C4-2B (cell line): ENCODE data around the gene RPL28.

ENCODE experiments used
- H3K27ac ChIP-seq: fragments of 450-650 bp; 2 replicates; pipeline ENCODE4 v1.5.1; 2017
- CTCF ChIP-seq: fragments of 450-650 bp; conservative IDR thresholded peaks from 2 replicates; pipeline ENCODE4 v1.5.1; 2017; ENCODE audit warnings: mild to moderate bottlenecking
- ZFX ChIP-seq: fragments of 450-650 bp; IDR thresholded peaks from 2 replicates; pipeline ENCODE4 v1.6.1; 2017

RPL28 gene

GRCh38 chr19:55385724-55386492 is at the start of gene RPL28:
RPL28 (plus strand) TSS chr19:55385932; CDS start chr19:55386358, 426 bp downstream.
- TF ChIP-seq CTCF = no peak
- no peak for TF ChIP-seq ZFX
- peak within 1 kb of the TSS; percentile 91 for H3K27ac ChIP-seq

- no peak for TF ChIP-seq ZFX
- TF ChIP-seq CTCF = no peak
- H3K27ac ChIP-seq = no peak overlapping the region
These were observed 49.6 kb upstream of the RPL28 start for GRCh38 chr19:55336101-55336500.

- TF ChIP-seq ZFX (no peak), CTCF (no peak)
- H3K27ac ChIP-seq = peak within 1 kb of the TSS; percentile 88
These were observed 46.4 kb upstream of the RPL28 start, which contains the start of gene KMT5C for GRCh38 chr19:55339105-55339888. KMT5C (plus strand) TSS chr19:55339876; CDS start chr19:55341937, 2,061 bp downstream.

GRCh38 chr19:55339889-55340783 is 45.6 kb upstream of the RPL28 start:
- TF ChIP-seq CTCF (no peak), ZFX (no peak; the same call in 1 of the 2 replicates)
- H3K27ac ChIP-seq = peak overlapping the region; percentile 88

- peak overlapping the region; percentile 88 for H3K27ac ChIP-seq
- no peak for TF ChIP-seq ZFX
These were observed 45.0 kb upstream of the RPL28 start for GRCh38 chr19:55340784-55341147.

- TF ChIP-seq ZFX (no peak), CTCF (no peak)
These were observed 44.6 kb upstream of the RPL28 start for GRCh38 chr19:55341171-55341588.

More at GRCh38 chr19:55341171-55341588, 44.6 kb upstream of the RPL28 start:
- H3K27ac ChIP-seq = peak overlapping the region; percentile 88
